ENCODE data around the gene CORO2B.
"Not testable (repeated sequence)": the region's sequence is repeated elsewhere in the genome, so short reads cannot be mapped to it uniquely, and the experiment has no call there.

The CORO2B gene

GRCh38 chr15:68592054-68592453 lies 13.3 kb downstream of the CORO2B start:
- no peak for DNase-seq (ENCODE audit: low read depth)

- DNase-seq (ENCODE audit: low read depth), result no peak
These were observed 13.8 kb downstream of the CORO2B start for GRCh38 chr15:68592544-68592943.

- no peak for DNase-seq (ENCODE audit: low read depth)
These were observed 14.5 kb downstream of the CORO2B start for GRCh38 chr15:68593341-68593740.

- no peak for DNase-seq (ENCODE audit: low read depth)
These were observed 15.2 kb downstream of the CORO2B start for GRCh38 chr15:68593828-68594532.

GRCh38 chr15:68594533-68595259 lies 15.9 kb downstream of the CORO2B start:
- DNase-seq (ENCODE audit: low read depth), result no peak

- no peak for DNase-seq (ENCODE audit: low read depth)
These were observed 16.4 kb downstream of the CORO2B start for GRCh38 chr15:68595260-68595564.

GRCh38 chr15:68595761-68596160 lies 17.0 kb downstream of the CORO2B start:
- no peak for DNase-seq (ENCODE audit: low read depth)

- no peak for DNase-seq (ENCODE audit: low read depth)
These were observed 17.9 kb downstream of the CORO2B start for GRCh38 chr15:68596691-68597090.

GRCh38 chr15:68597581-68597980 lies 18.8 kb downstream of the CORO2B start:
- no peak for DNase-seq (ENCODE audit: low read depth)

GRCh38 chr15:68598171-68599152 lies 19.7 kb downstream of the CORO2B start:
- no peak for DNase-seq (ENCODE audit: low read depth)

- no peak for DNase-seq (ENCODE audit: low read depth)
These were observed 20.4 kb downstream of the CORO2B start for GRCh38 chr15:68599153-68599545.

GRCh38 chr15:68599560-68600071 lies 20.8 kb downstream of the CORO2B start:
- DNase-seq (ENCODE audit: low read depth), result no peak

GRCh38 chr15:68601206-68602197 lies 22.7 kb downstream of the CORO2B start:
- no peak for DNase-seq (ENCODE audit: low read depth)

- no peak for DNase-seq (ENCODE audit: low read depth)
These were observed 23.8 kb downstream of the CORO2B start for GRCh38 chr15:68602459-68603215.

- DNase-seq (ENCODE audit: low read depth), result no peak
These were observed 24.4 kb downstream of the CORO2B start for GRCh38 chr15:68603216-68603595.

- no peak for DNase-seq (ENCODE audit: low read depth)
These were observed 25.2 kb downstream of the CORO2B start for GRCh38 chr15:68603951-68604350.

- DNase-seq (ENCODE audit: low read depth), result not testable (repeated sequence)
These were observed 26.2 kb downstream of the CORO2B start for GRCh38 chr15:68604840-68605478.

GRCh38 chr15:68606375-68606774 lies 27.6 kb downstream of the CORO2B start:
- no peak for DNase-seq (ENCODE audit: low read depth)

GRCh38 chr15:68608206-68608843 lies 29.5 kb downstream of the CORO2B start:
- DNase-seq (ENCODE audit: low read depth), result no peak

Data from activated T-cell treated with anti-CD3 and anti-CD28 coated beads for 1 hour (primary cell).